DMS153 (cell line): ENCODE results near the gene MAMDC2.
A peak's percentile ranks its signal among the peaks of the same experiment; 100 is the strongest.

ENCODE experiments used
- DNase-seq: peaks from one replicate; lab custom pipeline; 2025; lab: John Stamatoyannopoulos, UW

Gene MAMDC2

DNA sequence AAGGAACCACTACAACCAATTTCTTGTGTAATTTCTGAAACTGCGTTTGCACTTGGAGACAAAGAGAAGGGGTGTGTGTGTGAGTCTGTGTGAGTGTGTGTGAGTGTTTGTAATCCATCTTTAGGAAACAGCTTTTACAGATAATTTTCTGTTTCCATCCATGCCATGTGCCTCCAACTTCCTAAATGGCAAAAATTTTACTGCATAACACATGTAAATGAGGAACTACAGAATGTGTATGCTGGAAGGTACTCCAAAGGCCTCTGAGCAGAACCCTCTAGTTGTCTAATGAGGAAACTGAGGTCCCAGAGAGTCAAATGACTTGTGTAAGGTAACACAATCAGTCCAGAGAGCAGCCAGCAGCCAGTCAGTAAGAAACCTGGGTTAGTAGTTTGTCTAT, 20.8 kb downstream of the MAMDC2 start:
- DNase-seq: no peak

DNA sequence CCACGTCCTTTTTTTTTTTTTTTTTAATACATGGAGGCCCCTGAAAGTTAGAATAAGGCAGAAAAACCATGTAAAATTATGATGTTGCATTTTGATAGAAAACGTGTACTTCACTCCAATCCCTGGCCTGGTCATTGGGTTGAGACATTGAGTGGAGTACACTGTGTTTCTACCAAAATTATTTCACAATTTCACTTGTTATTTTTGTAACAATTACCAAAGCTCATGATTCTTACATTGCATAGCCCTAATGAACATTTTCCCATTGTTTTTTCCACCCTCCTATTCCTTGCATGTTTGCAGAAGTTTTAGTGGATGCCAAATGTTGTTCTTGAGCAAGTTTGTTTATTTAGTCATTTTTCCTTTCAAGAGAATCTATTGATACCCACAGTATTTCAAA, 21.9 kb downstream of the MAMDC2 start:
- no peak for DNase-seq

DNA sequence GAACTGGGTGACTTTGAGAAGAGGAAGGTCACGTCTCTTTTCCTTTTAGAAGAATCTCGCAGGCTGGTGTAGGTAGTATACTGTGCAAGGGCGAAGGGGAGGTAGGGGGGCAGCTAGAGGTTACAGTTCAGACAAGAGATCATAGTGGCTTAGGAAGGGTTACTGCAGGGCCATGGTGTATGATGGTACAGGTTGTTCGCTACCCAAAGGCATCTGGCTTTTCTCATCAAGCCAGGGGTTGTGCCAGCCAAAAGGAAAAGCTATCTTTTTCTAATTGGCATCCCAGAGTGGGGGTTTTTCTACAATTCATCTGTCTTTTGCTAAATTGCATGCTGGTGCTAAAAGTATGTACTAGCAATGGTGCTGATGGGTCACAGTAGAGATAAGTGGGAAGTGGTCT, 22.8 kb downstream of the MAMDC2 start:
- no peak for DNase-seq

DNA sequence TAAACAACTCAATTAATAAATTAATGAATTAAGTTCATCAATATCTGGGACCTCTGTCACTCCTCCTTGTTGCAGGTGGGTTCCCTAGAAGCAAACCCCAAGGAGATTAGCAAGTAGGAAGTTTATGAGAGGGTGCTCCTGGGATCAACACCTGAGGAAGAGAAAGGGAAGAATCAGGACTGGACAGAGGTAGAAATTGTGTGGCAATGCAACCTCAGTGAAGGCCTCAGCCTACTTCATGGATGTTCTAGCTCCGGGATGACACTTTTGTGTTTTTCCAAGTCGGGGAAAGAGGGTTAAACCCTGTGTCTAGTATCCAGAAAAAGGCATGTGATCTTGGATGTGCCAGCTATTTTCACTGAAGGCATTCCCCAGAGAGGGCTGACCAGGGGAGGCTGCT, 23.2 kb downstream of the MAMDC2 start:
- DNase-seq: no peak

DNA sequence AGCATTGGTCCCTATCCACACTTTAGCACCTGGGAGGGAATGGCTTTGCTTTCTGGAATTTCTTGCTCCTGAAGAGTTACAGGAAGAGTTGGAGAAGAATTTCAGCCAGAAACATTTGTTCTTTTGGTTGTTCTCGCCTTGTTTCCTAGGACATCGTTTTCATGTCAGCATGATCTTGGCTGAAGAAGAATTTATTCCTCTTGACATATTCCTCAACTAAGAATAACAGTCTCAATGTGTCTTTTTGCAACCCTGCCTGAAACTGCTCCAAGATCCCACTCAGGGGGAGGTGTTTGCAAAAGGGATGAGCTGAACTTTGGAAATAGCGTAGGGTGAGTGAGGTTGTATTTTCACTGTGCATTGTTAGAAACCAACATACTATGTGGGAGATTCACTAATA, 26.1 kb downstream of the MAMDC2 start:
- no peak for DNase-seq

DNA sequence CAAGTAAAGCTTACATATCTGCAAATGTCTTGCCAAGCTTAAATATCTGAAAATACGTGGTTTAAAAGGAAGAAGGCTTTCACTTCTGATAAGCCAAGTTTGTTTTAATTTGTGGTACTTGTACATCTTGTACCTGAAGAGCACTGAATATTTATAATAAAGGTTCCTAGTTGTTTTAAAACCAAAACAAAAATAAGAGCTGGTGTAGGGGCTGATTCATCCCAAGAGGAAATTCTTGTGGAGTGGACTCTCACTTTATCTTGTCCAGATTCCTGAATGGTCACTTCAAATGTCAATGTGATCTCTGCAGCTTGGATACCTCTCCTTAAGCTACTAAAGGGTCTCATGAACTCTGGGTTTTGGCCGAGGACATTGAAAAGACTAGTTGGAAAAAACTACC, 29.5 kb downstream of the MAMDC2 start:
- DNase-seq: no peak

DNA sequence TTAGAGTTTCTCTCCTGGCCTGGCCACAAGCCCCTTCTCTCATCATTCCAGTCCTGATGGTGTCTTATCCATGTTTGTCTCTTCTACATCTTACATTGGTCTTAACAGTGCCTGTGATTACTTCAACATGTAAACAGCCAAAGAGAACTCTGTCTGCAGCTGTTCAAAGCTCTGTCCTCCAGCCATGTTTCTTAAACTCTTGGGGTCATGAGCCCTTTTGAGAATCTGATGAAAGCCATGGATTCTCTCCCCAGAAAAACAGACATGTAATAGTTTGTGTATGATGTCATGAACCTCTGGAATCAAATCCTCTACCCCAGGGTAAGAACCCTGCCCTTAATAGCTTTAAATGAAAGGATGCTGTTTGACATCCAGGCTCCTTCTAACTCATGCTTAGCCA, 30.1 kb downstream of the MAMDC2 start:
- no peak for DNase-seq

DNA sequence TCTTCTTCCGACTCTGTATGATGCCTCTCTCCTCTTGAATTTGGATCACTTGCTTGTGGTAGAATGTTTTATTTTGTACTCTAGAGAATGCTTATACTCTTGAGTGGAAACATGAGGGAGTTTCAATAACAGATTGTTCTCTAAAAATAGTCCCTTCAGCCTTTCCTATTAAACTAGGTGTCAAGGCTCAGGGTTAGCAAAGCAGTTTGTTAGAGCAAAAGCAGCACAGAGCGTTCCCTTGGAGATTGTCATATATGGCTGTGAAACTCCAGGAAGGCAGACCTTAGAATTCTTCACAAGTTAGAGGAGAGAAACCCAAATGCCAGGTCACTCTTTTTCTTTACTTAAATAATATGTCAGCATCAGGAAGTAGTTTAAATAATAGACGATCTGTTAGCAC, 33.0 kb downstream of the MAMDC2 start:
- no peak for DNase-seq

DNA sequence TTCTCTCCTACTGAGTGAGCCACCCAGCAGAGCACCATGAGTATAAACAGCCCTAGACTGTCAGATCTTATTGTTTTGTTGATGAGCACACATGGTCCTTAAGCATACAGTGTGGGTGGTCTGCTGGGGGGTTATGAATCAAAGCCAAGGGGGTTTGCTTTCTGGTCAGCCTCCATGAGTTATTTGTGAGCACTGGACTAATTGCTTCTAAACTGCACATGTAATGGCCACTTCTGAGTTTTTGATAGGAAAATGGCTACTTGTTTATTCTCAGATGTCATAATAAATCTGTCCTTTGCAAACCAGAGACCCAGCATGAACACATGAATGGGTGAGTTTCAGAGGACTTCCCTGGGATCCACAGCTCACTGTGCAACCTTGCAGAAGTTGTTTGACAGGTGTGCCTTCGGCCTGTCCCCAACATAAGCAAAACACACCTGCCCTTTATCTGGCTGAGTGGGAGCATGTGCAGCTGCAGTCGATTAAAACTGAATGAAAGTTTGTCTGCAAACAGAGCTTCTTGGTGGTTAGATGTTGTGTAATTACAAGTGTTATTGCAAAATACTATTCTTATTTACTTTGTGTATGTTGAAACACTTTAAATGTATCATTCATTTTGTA, 35.9 kb downstream of the MAMDC2 start:
- DNase-seq: peak; percentile 91

DNA sequence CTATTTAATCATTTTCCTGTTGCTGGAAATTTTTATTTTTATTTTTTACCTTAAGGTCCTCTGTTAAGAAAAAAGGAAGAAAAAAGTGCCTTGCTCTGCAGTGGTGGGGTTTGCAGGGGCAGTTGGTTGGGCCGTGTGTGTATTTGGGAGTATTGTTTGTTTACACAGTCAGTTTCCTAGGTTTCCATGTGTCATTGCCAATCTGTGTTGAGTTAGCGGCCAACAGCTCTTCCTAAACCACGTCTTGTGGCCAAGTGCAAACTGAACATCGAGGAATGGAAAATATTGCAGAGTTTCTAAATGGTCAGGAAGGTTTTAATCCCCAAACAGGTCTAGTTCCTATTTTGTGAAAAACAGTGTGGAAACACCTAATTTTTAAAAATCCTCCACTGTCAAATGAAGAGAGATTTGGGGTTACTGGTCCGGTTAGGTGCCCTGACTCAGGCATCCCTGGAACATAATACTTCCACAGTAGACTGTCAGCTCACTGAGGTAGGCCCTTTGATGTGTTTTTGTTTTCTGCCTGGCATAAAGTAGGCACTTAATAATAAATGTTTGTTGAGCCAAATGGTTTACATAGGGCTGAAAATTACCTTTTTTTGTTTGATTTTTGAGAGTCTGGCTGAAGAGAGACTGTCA, 37.0 kb downstream of the MAMDC2 start:
- DNase-seq: peak; percentile 74

DNA sequence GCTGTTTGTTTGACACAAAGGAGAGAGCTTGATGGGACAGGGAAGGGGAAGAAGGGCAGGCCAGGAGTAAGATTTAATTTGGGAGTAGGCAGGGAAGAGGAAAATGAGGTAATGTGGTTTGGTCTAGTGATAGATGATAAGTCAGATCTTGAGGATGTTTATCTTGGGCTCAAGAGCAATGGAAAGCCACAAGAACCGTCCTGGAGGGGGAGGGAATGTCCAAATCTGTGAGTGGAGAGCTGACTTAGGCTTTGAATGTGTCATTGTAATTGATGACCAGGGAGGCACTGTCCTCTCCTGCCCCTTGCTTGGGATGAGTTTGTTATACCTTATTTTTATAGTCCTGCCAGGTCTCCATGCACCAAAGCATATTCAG, 37.5 kb downstream of the MAMDC2 start:
- DNase-seq: no peak

DNA sequence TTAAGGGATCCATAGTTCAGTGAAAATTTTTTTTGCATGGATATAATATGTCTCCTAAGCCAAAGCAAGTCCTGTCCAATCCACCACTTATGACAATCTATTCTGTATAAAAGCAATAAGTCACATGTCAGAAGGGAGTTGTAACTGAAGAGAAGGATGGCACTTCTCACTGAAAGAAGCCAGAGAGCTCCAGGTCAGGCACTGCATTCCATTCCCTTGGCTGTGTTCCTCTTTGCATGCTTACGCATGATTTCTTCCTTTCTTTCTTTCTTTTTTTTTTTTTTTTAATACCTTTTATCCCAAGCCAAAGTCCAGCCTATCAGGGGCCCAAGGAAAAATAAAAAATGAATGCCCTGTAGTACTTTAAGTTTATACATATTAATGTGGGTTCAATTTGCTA, 39.8 kb downstream of the MAMDC2 start:
- DNase-seq: no peak

DNA sequence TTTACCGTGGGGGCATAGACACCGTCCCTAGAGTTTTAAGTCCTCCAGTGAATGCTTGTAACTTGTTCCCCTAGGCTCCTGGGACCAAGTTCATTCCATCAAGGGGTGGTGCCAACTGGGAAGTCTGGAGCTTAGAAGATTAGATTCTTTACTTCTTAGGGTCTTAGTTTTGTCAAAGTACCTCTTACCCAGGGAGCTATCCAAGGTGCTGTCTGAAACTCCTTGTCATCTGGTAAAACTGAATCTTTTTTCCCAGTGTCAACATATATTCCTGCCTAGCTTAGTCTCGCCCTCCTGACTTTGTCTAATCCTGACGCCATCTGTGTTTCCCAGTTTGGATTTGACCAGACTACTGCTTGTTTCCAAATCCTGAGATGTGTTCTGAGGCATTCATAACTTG, 41.6 kb downstream of the MAMDC2 start:
- no peak for DNase-seq

DNA sequence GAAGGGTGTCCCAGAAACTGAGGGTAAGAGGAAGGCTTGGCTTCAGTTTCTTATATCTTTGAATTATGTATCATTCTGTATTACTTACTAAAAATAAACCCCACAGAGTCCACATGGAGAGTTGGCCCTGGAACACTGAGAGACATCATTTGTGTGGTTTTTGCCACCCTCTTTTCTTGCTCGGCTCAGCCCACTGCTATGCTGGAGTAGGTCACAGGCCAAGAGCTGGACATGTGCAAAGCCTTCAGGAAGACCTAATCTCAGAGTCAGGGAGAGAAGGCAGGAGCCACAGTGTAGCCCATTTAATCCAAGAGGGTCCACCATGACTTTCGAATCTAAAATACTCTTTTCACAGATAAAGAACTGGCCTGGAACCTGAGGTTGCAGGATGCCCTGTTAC, 47.5 kb downstream of the MAMDC2 start:
- no peak for DNase-seq

DNA sequence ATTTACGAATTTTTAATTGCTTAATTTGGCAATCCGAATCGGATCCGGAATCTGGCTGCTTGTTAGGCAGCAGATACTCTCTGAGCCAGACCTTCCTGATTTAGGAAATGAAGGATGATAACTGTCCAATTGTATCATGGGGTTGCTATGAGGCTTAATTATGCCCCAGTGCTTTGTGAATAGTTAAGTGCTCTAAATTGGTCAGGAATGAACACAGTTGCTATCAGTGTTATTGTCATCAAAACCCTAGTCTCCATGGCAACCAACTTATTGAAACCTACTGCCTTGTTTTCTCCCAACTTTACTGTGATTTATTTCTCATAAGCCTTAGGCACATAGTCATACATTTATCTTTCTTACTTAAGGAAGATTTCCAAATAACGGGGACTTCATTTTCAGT, 47.9 kb downstream of the MAMDC2 start:
- peak; percentile 65 for DNase-seq

DNA sequence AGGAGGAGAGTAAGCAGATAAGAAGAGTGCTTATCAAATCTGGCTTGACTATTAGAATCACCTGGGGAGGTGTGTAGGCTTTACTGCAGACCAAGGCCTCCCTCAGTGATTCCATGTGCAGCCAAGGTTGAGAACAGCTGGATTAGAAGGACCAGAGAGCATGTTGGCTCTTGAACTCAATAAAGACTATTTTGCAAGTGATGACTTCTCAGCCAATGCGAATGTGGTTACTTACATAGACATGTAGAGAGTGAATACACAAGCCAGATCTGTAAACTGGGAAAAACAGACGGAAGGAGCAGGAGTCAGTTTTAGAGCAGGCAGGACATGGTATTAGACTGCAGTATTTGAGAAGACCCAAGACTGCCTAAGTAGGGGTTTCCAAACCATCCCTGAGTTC, 48.5 kb downstream of the MAMDC2 start:
- peak; percentile 65 for DNase-seq

DNA sequence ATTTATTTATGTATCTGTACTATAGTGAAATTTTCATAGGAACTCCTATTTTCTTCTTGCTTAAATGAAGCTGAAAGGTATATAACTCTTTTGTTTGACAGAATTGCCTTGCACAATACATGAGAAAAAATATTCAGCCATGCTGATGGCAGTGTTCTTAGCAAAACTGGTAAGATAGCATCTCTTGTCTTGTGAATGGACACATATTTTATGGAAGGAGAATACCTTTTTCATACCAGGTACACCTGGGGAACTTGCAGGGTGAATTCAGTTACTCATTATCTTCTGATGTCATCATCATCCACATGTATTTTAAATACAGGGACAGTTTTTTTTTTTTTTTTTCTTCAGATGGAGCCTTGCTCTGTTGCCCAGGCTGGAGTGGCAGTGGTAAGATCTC, 49.4 kb downstream of the MAMDC2 start:
- DNase-seq: no peak

DNA sequence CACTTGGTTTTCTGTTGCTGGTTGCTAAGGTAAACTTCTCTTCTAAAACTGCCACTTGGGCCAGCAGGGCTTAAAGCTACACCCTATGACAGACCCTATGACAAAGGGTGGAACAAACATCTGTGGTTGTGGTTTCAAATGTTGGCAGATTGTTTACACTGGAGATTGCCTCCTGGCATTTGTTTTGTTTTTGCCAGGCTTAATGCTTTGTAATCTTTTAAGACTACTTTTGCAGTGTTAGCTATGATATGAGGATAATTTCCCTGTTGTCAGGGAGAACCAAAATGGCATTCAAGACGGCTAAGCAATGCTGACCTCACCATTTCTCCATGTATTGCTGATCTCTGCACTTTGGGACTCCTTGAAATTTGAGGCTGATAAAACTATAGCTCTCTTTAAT, 50.3 kb downstream of the MAMDC2 start:
- DNase-seq: peak; percentile 85

DNA sequence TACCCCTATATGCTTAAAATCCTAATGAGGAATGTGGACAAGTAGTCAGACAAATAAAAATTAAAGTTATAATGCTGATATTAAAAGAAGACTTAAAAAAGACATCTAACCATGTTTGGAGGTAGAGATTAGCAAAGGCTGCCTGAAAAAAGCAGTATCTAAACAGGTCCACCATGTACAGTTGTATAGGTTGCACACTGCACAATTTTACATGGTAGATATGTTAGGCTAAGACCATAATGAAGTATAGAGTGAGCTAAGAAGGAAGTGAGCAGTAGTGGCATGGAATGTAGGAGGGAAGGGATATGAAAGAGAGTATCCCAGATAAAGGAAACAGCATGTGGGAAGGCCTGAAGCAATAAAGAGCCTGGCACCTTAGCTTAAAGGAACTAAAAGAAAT, 51.1 kb downstream of the MAMDC2 start:
- DNase-seq: no peak

DNA sequence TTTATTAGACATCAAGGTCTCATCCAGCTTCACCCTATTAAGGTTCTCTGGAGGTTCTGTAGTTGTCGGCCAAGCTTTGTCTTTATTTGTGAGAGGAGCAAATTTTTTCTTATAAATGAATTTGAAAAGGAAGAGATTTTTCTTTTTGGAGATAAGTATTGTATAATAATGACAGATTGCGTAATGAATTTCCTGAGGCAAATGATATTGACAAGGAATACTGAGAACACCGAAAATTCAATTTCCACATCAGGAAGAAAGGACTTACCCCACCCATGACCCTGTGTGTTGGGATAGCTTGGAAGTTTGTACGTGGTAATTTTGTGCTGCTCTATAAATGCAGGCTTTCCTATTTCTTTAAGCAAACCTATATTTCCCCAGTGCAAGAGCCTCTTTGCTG, 53.5 kb downstream of the MAMDC2 start:
- no peak for DNase-seq

DNA sequence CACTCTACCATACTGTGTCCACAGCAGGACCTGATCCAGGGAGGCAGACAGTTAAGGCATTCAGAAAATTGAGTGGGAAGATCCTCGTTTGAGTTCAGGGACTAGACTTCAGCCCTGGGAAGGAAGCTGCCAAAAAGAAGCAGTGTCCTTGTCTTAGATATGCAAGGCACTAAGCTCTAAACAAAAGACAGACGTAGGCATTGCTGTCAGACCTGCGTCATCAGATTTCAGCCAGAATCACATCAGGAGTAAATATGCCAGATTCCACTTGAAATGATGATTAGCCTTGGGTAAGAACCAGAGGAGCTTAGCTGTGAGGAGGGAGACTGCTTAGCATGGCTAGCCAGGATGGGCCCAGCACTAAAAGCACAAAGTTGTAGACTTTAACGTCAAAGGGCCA, 56.7 kb downstream of the MAMDC2 start:
- DNase-seq: no peak

DNA sequence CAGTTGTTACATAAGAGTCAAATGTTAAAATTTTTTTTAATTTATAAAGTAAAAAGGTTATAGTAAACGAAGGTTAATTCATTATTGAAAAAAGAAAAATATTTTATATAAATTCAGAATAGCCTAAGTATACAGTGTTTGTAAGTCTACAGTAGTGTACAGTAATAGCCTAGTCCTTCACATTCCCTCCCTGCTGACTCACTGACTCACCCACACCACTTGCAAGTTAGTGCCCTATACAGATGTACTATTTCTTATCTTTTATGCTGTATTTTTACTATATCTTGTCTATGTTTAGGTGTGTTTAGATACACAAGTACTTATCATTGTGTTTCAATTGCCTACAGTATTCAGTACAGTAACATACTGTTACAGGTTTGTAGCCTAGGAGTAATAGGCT, 57.6 kb downstream of the MAMDC2 start:
- DNase-seq: no peak

DNA sequence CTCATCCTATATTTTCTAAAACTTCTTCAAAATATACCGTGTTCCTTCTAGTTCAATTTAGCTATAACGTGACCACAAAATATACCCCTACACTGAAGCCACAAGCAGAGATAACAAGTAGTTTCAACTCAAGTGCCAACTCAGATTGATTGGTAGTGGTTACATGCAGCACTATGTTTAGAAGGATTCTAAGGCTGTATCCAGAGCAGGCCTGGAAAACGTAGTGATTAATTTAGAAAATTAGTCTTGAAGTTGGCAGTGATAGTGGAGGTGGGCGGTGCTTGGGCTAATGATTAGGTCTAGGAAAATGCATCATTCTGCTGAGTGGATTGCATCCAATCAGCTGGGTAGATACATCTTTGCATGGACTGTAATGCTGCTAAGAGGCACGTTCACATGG, 61.5 kb downstream of the MAMDC2 start:
- DNase-seq: no peak

DNA sequence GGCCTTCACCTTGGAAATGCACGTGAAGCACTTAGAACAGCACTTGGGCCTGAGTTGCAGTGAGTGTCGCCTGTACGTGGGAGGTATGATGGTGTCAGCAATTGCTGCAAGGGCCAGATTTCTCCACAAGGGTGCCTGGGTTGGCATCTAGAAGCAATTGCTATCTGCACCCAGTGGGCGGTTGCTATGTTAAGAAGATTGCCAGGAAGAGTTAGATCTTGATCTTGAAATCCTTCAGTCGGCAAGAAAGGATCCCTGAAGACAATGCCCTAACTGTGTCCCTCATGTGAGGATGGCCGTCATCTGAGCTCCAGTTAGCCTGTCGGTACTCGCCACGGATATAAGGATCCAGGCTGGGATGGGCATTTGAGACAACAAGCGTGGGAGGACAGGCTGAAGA, 62.9 kb downstream of the MAMDC2 start:
- no peak for DNase-seq
